ENCODE data around the gene SAP25. TPM values are rescaled to one million over a fixed set of nuclear protein-coding genes. Genes with fewer than 3 reads are reported as not detected.
"Not testable (repeated sequence)": the region's sequence is repeated elsewhere in the genome, so short reads cannot be mapped to it uniquely, and the experiment has no call there.

Gene SAP25
- total RNA-seq, 3 donors from 2014 or later = 2.8 to 4.3 (median 3.5) TPM

DNA sequence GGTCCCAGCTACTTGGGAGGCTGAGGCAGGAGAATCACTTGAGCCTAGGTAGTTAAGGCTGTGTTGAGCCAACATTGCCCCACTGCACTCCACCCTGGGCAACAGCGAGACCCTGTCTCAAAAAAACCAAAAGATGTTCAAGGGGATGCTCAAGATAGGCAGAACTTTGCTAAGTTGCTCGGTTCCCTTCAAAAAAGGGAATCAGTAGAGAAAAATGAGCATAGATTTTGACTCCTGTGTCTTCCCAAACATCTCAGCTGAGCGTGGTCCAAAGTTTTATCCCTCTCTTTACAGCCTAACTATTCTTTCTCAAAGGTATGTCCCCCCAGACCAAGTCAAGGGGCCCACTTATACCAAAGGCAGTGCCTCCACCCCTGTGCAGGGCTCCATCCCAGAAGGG, 20.7 kb downstream of the SAP25 start:
- H3K9me3 ChIP-seq = no peaks in the 10 kb centered on the region
- ATAC-seq (no peak), DNase-seq (no peak)
- TF ChIP-seq, protein P1, sequence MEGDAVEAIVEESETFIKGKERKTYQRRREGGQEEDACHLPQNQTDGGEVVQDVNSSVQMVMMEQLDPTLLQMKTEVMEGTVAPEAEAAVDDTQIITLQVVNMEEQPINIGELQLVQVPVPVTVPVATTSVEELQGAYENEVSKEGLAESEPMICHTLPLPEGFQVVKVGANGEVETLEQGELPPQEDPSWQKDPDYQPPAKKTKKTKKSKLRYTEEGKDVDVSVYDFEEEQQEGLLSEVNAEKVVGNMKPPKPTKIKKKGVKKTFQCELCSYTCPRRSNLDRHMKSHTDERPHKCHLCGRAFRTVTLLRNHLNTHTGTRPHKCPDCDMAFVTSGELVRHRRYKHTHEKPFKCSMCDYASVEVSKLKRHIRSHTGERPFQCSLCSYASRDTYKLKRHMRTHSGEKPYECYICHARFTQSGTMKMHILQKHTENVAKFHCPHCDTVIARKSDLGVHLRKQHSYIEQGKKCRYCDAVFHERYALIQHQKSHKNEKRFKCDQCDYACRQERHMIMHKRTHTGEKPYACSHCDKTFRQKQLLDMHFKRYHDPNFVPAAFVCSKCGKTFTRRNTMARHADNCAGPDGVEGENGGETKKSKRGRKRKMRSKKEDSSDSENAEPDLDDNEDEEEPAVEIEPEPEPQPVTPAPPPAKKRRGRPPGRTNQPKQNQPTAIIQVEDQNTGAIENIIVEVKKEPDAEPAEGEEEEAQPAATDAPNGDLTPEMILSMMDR (IDR thresholded peaks at IDR 0.05) = no peak
- peaks cover 11% of the 10 kb centered on the region for H3K4me1 ChIP-seq (ENCODE audit: low read depth)
- H3K36me3 ChIP-seq (ENCODE audit: low read depth) = peaks cover 3% of the 10 kb centered on the region
- H3K4me3 ChIP-seq = no peak overlapping the region
- intact Hi-C loops (cut with DNase I, micrococcal nuclease) = loop anchor here in 1 of 2 donors (10.0 kb wide), 1 partner anchor 78 kb away; the partner anchor contains the start of gene TSC22D4

DNA sequence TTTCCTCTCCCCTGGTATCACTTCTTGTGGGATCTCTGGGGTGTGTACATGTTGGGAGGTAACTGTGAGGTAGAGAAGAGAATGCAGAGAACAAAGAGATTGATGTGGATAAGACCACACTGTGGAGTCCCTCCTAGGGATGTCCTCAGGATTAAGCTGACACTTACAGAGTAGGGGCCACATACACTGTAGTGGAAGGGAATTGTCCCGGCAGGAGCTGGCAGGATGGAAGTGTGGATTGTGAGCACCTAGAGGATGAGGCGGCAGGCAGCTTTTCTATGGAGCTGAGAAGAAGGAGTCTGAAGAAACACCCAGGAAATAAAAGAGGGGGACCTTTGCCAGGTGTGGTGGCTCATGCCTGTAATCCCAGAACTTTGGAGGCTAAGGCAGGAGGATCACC, 21.2 kb downstream of the SAP25 start:
- ATAC-seq (no peak), DNase-seq (no peak)
- Histone ChIP-seq H3K4me1 (ENCODE audit: low read depth) (peaks cover 16% of the 10 kb centered on the region), H3K4me3 (no peak overlapping the region), H3K9me3 (no peaks in the 10 kb centered on the region), H3K36me3 (ENCODE audit: low read depth) (peaks cover 3% of the 10 kb centered on the region)
- TF ChIP-seq, protein P1 (IDR thresholded peaks at IDR 0.05) = no peak
- intact Hi-C loops (cut with DNase I, micrococcal nuclease) = loop anchor here in 1 of 2 donors (10.0 kb wide), 1 partner anchor 78 kb away; the partner anchor contains the start of gene TSC22D4

DNA sequence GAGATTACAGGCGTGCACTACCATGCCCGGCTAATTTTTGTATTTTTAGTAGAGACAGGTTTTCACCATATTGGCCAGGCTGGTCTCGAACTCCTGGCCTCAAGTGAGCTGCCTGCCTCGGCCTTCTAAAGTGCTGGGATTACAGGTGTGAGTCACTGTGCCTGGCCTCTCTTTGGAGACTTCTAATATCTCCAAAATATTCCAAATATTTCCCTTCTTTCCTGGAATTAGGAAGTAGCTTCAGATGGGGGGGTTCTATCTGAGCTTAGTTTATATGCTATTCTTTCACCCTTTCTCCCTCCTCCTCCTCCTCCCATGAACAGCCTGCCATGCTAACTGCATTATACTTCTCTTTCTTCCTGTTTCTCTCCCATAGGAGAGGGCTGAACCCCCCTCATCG, 25.3 kb downstream of the SAP25 start:
- DNase-seq; H3K36me3 ChIP-seq (ENCODE audit: low read depth); H3K4me3 ChIP-seq; intact Hi-C loops (cut with DNase I, micrococcal nuclease); ATAC-seq; H3K9me3 ChIP-seq: not testable (repeated sequence)
- H3K4me1 ChIP-seq (ENCODE audit: low read depth) = peaks cover 46% of the 10 kb centered on the region

DNA sequence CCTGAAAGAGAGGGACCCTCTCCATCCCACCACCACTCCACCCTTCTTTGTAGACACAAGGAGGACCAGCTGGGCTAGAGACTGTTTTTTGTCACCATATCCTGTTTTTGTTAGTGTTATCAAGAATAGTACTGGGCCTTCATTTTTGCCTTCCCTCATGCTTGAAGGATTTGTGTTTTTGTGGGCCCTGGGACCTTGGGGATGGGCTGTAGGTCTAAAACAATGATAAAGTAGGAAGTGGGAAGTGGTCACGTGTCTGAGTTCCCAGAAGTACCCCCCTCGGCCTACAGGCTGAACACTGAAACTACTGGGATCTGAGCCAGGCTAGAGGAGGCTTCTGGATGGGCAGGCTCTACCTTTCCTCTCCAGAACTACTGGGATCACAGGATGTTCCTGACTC, 25.8 kb downstream of the SAP25 start:
- H3K4me1 ChIP-seq (ENCODE audit: low read depth) = peaks cover 49% of the 10 kb centered on the region
- ATAC-seq (no peak), DNase-seq (no peak)
- intact Hi-C loops (cut with DNase I, micrococcal nuclease) = no loop called here
- no peaks in the 10 kb centered on the region for H3K9me3 ChIP-seq
- TF ChIP-seq, protein P1 (IDR thresholded peaks at IDR 0.05) = no peak
- H3K4me3 ChIP-seq = no peak overlapping the region
- no peaks in the 10 kb centered on the region for H3K36me3 ChIP-seq (ENCODE audit: low read depth)

DNA sequence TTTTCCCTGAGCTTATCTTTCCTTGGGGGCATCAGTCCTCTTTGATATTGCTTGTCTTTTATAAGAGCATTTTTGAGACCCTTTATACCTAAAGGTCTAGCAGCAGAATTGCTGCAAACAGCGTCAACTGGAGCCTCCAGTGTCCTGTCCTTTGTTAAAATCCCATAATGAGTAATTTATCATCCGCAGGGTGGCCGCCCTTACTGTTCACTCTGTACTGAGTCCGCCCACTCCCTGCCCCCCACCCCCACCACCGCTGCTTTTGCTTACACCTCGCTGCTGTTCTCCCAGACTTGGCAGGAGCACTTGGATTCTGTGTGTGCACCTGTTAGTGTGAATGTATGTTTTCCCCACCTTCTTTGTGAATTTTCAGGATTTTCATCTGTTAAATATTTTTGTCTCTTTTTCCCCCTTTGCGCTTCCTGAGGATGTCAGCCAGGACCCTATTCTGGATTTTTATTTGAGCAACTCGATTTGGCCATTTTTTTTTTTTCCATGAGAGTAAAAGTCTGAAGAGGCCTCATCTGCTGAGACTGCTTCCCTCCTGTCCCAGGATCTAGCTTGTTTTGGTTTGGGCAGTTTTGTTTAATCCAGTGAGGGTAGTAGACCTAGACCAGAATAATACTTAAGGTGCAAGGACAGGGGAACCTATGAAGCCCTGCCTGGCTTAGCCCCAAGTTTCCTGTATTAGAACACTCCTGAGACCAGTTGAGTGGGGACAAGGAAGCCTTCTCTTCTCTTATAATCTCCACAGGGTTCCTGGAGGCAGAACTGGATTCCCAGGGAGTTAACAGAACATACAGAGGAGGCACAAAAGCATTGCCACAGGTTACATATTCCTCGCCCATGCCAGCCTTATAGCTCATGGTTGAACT, 26.5 kb downstream of the SAP25 start:
- Histone ChIP-seq H3K4me1 (ENCODE audit: low read depth) (peaks cover 49% of the 10 kb centered on the region), H3K4me3 (no peak overlapping the region)
- TF ChIP-seq, protein P1 (IDR thresholded peaks at IDR 0.05) = no peak

More for the DNA sequence above, 26.5 kb downstream of the SAP25 start:
- peak in 1 of 3 donors; percentile 56 for DNase-seq
- ATAC-seq = peak; percentile 53
- Histone ChIP-seq H3K9me3 (no peaks in the 10 kb centered on the region), H3K36me3 (ENCODE audit: low read depth) (no peaks in the 10 kb centered on the region)
- intact Hi-C loops (cut with DNase I, micrococcal nuclease) = no loop called here
